Measurements from ENCODE around the gene THAP4.
A peak's percentile ranks its signal among the peaks of the same experiment; 100 is the strongest.

The THAP4 gene

GRCh38 chr2:241618829-241619228 lies 18.1 kb downstream of the THAP4 start:
- DNase-seq (ENCODE audit: extremely low read depth, insufficient read length): no peak

GRCh38 chr2:241618296-241618805 lies 18.6 kb downstream of the THAP4 start:
- no peaks in the 10 kb centered on the region for H3K27me3 ChIP-seq (replicated peaks; ENCODE audit: control insufficient read depth, insufficient read depth, low read length)
- no peak overlapping the region; the same call in 1 of the 2 replicates for H3K4me3 ChIP-seq (replicated peaks; ENCODE audit: low read depth, low read length)
- TF ChIP-seq CTCF (IDR thresholded peaks at IDR 0.05; ENCODE audit: insufficient read depth, low read length, poor library complexity, severe bottlenecking): no peak
- no peak for DNase-seq (ENCODE audit: extremely low read depth, insufficient read length)
- H3K36me3 ChIP-seq (ENCODE audit: control insufficient read depth, insufficient read depth, low read length): peaks cover 3% of the 10 kb centered on the region

More at GRCh38 chr2:241618829-241619228, 18.1 kb downstream of the THAP4 start:
- Histone ChIP-seq H3K36me3 (ENCODE audit: control insufficient read depth, insufficient read depth, low read length) (peaks cover 3% of the 10 kb centered on the region), H3K27me3 (replicated peaks; ENCODE audit: control insufficient read depth, insufficient read depth, low read length) (no peaks in the 10 kb centered on the region), H3K4me3 (replicated peaks; ENCODE audit: low read depth, low read length) (no peak overlapping the region)
- no peak for TF ChIP-seq CTCF (IDR thresholded peaks at IDR 0.05; ENCODE audit: insufficient read depth, low read length, poor library complexity, severe bottlenecking)

GRCh38 chr2:241617431-241618154 lies 19.4 kb downstream of the THAP4 start:
- DNase-seq (ENCODE audit: extremely low read depth, insufficient read length): no peak
- no peaks in the 10 kb centered on the region for H3K27me3 ChIP-seq (replicated peaks; ENCODE audit: control insufficient read depth, insufficient read depth, low read length)
- H3K36me3 ChIP-seq (ENCODE audit: control insufficient read depth, insufficient read depth, low read length): peaks cover 4% of the 10 kb centered on the region
- TF ChIP-seq CTCF (IDR thresholded peaks at IDR 0.05; ENCODE audit: insufficient read depth, low read length, poor library complexity, severe bottlenecking): no peak
- peak overlapping the region; percentile 56 for H3K4me3 ChIP-seq (replicated peaks; ENCODE audit: low read depth, low read length)

- TF ChIP-seq CTCF (IDR thresholded peaks at IDR 0.05; ENCODE audit: insufficient read depth, low read length, poor library complexity, severe bottlenecking): no peak
- no peaks in the 10 kb centered on the region for H3K27me3 ChIP-seq (replicated peaks; ENCODE audit: control insufficient read depth, insufficient read depth, low read length)
- peaks cover 5% of the 10 kb centered on the region for H3K36me3 ChIP-seq (ENCODE audit: control insufficient read depth, insufficient read depth, low read length)
- peak overlapping the region; percentile 56 for H3K4me3 ChIP-seq (replicated peaks; ENCODE audit: low read depth, low read length)
- no peak for DNase-seq (ENCODE audit: extremely low read depth, insufficient read length)
Measured at GRCh38 chr2:241616168-241617125, 20.5 kb downstream of the THAP4 start.

- H3K27me3 ChIP-seq (replicated peaks; ENCODE audit: control insufficient read depth, insufficient read depth, low read length): no peaks in the 10 kb centered on the region
- DNase-seq (ENCODE audit: extremely low read depth, insufficient read length): no peak
- no peak overlapping the region for H3K4me3 ChIP-seq (replicated peaks; ENCODE audit: low read depth, low read length)
- H3K36me3 ChIP-seq (ENCODE audit: control insufficient read depth, insufficient read depth, low read length): peaks cover 5% of the 10 kb centered on the region
- no peak for TF ChIP-seq CTCF (IDR thresholded peaks at IDR 0.05; ENCODE audit: insufficient read depth, low read length, poor library complexity, severe bottlenecking)
Measured at GRCh38 chr2:241615522-241616052, 21.4 kb downstream of the THAP4 start.

All from GM06990 (cell line).